Peyer's patch (tissue), 4 donors: ENCODE measurements around the gene USP22.

ENCODE experiments used
- POLR2A ChIP-seq, 2 donors: fragments of 450-650 bp; IDR thresholded peaks; one replicate each; pipeline ENCODE4 v1.5.1; 2017; ENCODE audit warnings: antibody characterized with exemption in 2 of 2, mild to moderate bottlenecking in 2 of 2, moderate library complexity in 2 of 2
- TF ChIP-seq, protein P1 (sequence below), 6 experiments: fragments of 450-650 bp in 4 of 6; fragments of 200-600 bp in 2 of 6; sonication (generic) in 1 of 6; IDR thresholded peaks; one replicate each; pipeline ENCODE4 v1.5.1; 2017 to 2019; ENCODE audit warnings: antibody characterized with exemption in 6 of 6, mild to moderate bottlenecking in 3 of 6, moderate library complexity in 1 of 6

DNA sequence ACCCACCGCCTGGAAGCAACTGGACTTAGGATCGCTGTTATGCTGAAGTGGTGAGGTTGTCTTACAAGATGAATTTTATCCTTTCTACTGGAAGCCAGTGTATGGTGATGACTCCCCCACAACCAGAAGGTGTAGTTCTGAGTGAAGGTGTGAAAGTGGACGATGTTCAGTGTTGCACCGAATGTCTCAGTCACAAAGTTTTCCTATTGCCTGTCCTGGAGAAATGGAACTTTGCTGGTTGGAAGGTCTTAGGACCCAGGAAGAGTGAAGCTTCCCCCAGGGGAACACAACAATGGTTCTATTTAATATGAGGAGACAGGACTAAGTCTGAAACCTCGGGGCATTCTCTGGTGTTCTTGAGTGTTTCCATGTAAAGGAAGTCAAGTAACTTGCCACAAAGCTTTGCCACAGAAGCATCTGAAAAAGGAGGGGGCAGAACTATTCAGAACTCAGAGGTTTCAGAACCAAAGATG, 44.2 kb downstream of the USP22 start:
- TF ChIP-seq, protein P1, sequence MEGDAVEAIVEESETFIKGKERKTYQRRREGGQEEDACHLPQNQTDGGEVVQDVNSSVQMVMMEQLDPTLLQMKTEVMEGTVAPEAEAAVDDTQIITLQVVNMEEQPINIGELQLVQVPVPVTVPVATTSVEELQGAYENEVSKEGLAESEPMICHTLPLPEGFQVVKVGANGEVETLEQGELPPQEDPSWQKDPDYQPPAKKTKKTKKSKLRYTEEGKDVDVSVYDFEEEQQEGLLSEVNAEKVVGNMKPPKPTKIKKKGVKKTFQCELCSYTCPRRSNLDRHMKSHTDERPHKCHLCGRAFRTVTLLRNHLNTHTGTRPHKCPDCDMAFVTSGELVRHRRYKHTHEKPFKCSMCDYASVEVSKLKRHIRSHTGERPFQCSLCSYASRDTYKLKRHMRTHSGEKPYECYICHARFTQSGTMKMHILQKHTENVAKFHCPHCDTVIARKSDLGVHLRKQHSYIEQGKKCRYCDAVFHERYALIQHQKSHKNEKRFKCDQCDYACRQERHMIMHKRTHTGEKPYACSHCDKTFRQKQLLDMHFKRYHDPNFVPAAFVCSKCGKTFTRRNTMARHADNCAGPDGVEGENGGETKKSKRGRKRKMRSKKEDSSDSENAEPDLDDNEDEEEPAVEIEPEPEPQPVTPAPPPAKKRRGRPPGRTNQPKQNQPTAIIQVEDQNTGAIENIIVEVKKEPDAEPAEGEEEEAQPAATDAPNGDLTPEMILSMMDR (IDR thresholded peaks at IDR 0.05), result no peak
- no peak for TF ChIP-seq POLR2A (IDR thresholded peaks at IDR 0.05)
